Activated CD4-positive, alpha-beta T cell treated with anti-CD3 and anti-CD28 coated beads, Interleukin-10, Interleukin-2, amounts not matched to agents 100 ng/mL and 50 ng/mL, durations not matched to agents 16 hours and 8 hours (primary cell): ENCODE measurements around the gene KCNIP4.

Experiments used
- DNase-seq: peaks from one replicate; pipeline ENCODE4 v3.0.0-alpha.2; 2020

KCNIP4 gene

GRCh38 chr4:21139327-21139726 lies 809.2 kb downstream of the KCNIP4 start:
- DNase-seq, result no peak

DNA sequence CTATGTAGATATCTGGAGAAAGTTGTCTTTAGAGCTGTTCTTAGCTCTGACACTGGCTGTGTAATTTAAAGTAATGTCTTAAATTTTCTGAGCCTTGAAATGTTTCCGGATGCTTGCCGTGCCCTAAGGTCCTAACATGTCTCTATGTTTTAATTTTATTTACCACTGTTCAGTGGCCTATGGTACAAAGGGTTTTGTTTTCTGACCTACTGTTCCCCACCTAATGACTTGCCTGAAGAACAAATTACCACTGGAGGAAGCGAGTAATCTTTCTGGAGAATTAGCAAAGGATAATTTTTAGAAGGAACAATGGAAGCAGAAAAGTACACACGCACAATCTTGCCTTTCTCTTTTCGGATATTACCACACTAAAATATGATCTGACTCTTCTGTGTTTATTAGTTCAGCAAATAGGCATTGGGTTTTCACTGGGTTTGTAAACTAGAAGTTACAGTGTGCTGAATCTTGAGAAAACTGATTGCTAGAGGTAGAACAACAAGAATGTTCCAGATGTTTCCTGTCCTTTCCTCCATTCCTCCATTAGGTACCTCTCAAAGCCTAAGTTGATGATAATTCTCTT lies 812.4 kb downstream of the KCNIP4 start:
- no peak for DNase-seq

DNA sequence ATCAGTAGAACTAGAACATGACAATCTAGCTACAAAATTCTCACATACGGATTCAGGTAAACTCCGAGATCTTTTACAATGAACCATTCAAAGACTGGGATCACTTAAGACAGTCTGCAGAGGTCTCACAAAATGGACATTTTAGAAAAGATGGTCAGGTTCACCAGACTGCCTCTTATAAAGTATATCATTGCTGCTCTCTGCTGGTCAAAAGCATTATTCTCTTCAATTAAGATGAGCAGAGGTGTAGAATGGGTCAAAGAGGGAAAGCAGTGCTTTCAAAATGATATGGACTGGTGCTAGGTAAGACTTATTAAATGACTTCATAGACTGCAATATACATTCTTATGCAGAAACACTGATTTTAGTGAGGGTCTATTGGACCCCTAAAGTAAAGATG lies 813.6 kb downstream of the KCNIP4 start:
- DNase-seq, result no peak

DNA sequence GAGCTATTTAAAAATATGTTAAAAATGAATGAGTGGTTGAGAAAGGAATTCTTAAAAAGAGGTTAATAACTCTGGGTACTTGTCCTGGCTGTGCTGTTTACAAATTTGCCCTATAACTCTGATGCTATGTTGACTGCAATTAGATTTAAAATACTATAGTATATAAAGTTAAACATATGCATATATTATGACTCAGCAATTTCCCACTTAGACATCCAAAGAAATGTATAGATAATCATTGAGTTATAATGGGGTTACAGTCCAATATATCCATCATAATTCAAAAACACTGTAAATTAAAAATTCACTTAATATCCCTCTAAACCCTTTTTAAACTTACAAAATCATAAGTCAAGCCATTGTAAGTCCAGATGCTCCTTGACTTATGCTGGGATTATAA lies 818.0 kb downstream of the KCNIP4 start:
- DNase-seq, result no peak

DNA sequence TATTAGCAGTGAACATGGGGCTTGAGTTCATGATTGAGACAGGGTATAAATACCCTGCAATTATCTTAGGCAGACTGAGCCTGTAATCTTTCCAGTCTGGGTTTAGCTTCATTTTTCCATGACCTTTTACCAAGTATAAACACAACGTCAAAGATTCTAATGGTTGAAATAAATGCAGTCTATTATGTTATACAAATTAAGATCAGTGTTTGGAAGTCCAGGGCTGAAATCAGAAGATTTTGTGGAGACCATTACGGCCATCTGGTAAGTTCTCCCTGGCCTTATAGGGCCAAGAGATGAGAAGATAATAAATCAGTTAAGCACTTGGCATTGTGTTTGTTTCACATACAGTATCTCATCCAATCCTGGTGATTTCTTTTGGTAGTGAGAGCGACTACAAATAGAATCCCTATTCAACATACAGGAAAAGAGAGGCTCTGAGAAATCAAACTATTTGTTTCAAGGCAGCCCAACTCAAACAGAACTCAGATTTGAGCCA lies 822.5 kb downstream of the KCNIP4 start:
- no peak for DNase-seq

- no peak for DNase-seq
Observed at GRCh38 chr4:21118301-21118700, 830.3 kb downstream of the KCNIP4 start.

DNA sequence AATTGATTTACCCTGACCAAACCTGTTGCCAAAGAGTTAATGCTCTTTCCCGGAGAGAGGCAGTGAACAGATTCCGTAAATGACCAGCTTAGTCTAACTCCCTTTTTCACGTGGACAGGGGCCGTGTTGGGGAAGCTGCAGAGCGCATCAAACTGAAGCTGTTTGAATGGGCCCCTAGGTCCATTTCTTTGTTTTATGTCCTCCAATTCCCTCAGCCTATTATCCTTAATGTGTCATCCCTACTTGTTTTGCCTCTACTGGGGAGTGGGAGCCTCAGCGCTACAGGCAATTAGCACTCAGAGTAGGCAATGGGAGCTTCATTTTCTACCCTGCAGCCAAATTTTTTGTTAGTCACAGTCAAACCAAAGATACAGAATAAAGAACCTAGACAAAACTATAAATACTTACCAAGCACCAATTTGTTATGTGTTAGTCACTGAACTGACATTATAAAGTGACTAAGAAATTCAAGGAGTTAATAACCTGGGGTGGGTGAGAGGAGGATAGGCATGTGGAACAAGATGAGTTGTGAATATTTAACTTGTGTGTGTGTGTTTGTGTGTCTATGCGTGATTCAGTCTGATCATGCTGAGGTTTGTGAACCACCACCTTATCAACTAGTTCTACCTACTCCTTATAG lies 830.9 kb downstream of the KCNIP4 start:
- no peak for DNase-seq

DNA sequence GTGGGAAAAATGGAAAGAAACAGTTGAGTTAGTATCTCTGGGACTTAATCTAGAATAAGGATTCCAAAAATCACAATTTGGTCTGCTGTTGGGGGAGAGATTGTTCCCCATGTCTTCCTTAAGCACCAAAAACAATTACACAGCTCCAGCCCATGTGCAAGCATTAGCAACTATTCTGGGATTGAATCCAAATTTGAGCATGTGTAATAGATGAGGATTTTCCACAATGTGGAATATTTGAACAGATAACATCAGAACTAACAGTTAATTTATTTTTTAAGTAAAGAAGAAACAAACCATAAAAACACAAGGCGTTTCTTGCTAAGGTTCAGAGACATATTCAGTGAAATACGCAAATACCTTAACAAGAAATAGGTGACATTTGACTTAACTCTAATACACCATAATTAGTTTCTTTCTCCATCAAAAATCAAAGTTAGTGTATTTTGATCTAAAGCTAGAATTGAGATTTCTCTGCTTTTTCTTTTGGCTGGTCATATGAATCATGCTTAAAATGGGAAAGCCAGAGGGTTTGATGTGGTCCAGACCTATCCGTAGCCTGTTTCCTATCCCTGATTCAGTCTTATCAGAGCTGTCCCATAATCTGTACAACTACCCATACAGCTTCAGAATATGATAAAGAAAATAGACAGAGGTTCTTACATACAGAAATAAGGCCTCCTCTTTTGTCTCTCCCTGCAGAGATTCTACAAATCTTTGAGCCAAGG lies 834.9 kb downstream of the KCNIP4 start:
- DNase-seq, result no peak

DNA sequence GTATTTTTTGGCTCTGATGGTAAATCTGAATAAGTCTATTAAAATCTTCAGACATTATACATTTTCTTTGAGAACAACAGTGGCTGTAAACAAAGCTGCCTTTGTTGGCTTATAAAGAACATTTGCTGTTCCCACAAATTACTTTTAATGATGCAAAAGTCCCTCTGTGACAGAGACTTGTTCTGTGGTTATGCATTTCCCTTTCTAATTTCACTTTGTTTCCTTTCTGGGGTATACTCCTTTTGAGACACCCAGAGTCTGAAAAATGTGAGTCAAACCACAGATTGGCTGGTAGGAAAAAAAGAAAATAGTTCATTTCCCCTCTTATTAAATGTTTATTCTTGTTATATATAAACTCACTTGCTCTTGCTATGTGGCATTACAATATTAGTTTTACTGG lies 845.9 kb downstream of the KCNIP4 start:
- DNase-seq, result no peak

- DNase-seq, result no peak
Observed at GRCh38 chr4:21097865-21098264, 850.7 kb downstream of the KCNIP4 start.

DNA sequence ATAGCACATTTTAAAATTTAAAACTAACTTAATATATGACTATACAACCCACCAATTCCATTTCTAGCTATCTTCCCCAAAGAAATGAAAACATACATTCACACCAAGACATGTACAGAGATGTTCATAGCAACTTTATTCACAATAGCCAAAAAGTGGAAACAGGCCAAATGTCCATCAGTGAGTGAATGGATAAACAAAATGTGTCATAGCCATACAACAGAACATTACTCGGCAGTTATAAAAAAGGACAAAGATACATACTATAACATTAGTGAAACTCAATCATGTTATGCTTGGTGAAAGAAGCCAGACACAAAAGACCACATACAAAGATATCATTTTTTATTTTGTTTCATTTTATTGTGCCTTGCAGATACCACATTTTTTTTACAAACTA lies 851.5 kb downstream of the KCNIP4 start:
- DNase-seq, result no peak

DNA sequence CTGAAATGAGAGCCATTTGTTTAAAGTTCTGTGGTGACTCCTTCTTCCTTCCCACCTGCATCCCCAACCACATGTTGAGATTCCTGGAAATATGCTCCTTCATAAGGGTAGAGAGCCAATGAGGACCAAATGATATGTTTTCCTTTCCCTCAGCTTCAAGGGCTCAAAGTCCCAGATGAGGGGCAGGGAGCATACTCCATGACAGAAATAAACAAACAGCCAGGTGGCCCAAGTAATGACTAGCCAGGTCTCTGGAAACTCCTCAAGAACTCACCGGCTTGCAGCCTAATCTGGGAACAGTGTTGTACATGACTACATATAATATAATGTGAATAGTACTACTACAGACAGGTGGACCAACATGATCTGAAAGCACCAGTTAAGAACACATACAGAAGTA lies 856.0 kb downstream of the KCNIP4 start:
- no peak for DNase-seq

- no peak for DNase-seq
Observed at GRCh38 chr4:21090094-21090666, 858.4 kb downstream of the KCNIP4 start.

- DNase-seq, result no peak
Observed at GRCh38 chr4:21083413-21083812, 865.2 kb downstream of the KCNIP4 start.

- peak; percentile 1 for DNase-seq
Observed at GRCh38 chr4:21077967-21078366, 870.6 kb downstream of the KCNIP4 start.

- DNase-seq, result no peak
Observed at GRCh38 chr4:21067351-21067750, 881.2 kb downstream of the KCNIP4 start.

DNA sequence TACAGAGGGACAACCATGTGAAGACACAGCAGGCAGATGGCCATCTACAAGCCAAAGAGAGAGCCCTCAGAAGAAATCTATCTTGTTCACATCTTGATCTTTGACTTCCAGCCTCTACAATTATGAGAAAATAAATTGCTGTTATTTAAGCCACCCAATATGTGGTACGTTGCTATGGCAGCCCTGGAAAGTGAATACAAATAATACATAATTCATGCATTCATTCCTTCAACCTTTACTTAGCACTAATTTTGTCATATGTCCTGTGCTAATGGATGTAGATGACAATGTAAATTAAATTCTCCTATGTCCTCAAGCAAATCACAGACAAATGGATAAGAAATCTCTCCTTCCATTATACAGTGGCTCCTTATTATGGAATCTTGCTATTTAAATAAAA lies 886.7 kb downstream of the KCNIP4 start:
- DNase-seq, result no peak

GRCh38 chr4:21046141-21046540 lies 902.4 kb downstream of the KCNIP4 start:
- no peak for DNase-seq

DNA sequence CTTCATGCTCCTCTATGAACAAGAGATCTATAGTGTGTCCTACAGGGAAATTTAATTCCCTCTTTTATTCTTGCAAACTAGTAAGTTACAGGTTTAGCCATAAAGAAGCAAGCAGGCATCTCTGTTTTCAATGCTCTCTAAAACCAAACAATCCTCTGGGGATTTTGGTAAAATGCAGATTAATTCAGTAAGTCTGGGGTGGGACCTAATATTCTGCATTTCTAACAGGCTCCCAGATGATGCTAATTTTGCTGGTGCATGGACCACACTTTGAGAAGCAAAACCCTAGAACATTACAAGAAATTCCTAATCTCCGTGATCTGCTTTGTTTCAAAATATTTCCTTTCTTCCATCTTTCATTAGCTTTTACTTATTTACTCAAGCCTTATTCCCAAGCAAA lies 903.5 kb downstream of the KCNIP4 start:
- no peak for DNase-seq

DNA sequence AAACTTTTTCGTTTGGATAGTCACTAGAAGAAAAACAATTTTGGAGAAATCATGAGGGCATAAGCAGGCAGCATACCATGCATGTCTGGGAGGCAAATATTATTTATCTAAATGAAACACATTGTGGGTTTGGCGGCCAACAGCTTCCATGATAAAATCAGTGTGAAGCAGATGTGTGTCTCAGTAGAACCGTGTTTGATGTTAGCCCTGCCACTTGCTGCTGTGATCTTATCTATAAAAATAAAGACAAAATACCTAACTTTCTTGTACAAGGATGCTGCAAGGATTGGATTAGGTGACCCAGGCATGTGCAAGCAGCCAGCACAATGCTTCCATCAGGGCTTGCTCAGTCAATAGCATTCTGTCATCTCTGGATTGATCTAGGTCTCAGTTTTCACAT lies 906.9 kb downstream of the KCNIP4 start:
- DNase-seq, result no peak

GRCh38 chr4:21034728-21035127 lies 913.8 kb downstream of the KCNIP4 start:
- no peak for DNase-seq

DNA sequence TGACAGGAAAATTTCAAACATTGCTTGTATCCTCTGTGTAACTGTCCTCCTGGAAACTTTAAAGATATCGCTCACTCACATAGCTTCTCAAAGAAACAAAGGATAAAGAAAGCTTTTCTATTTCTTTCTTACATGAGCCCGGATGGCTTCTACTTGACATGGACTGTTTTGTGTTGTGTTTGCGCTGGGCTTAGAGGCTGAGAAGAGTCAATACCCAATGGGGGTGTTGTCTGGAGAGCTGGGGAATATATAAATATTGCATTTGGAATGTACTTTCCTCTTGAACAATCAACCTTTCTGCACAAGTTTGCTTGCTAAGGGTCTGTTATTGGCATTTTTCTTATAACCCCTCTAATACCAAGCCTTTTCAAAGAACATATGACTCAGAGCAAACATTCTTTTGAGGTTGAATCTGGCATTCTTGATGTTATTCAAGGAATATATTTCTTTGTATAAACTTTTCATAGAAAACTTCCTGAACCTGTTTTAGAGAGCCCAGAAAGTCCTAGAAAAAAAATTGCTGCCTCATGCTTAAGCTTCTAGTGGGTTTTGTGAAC lies 916.4 kb downstream of the KCNIP4 start:
- DNase-seq, result no peak

- no peak for DNase-seq
Observed at GRCh38 chr4:21018817-21019216, 929.8 kb downstream of the KCNIP4 start.

- DNase-seq, result no peak
Observed at GRCh38 chr4:21013501-21013900, 935.1 kb downstream of the KCNIP4 start.
